IPS DF 6.9 (cell line): ENCODE measurements around the gene CCDC12.

Experiments
- DNase-seq: peaks from one replicate; pipeline ENCODE4 v3.0.0-alpha.2; 2013; ENCODE audit warnings: low read depth, low spot score
- H3K27ac ChIP-seq: one replicate; pipeline ENCODE4 v1.5.1; 2013; ENCODE audit warnings: low read length, control low read depth
- H3K27me3 ChIP-seq: 2 replicates; pipeline ENCODE4 v1.6.1; 2013; ENCODE audit warnings: mild to moderate bottlenecking, low read length; ENCODE audit not compliant: control insufficient read depth, insufficient read depth
- H3K36me3 ChIP-seq: 2 replicates; pipeline ENCODE4 v1.6.1; 2013; ENCODE audit warnings: low read length; ENCODE audit not compliant: control insufficient read depth, insufficient read depth
- H3K4me1 ChIP-seq: 2 replicates; pipeline ENCODE4 v1.6.1; 2013; ENCODE audit warnings: low read length; ENCODE audit not compliant: control insufficient read depth, insufficient read depth
- H3K4me3 ChIP-seq: 2 replicates; pipeline ENCODE4 v1.5.1; 2013; ENCODE audit warnings: mild to moderate bottlenecking, low read length
- H3K9me3 ChIP-seq: 2 replicates; pipeline ENCODE4 v1.6.1; 2013; ENCODE audit warnings: low read length, inconsistent platforms; ENCODE audit not compliant: control insufficient read depth, insufficient read depth
- WGBS: extraction: QIAGEN DNeasy Blood & Tissue Kit; methylation state at CpG from one replicate; pipeline ENCODE4 v1.1.7; 2013; ENCODE audit warnings: mixed read lengths, missing lambda C conversion rate; ENCODE audit not compliant: insufficient read length, insufficient coverage; 5-methylcytosine and 5-hydroxymethylcytosine counted together

CCDC12 gene

DNA sequence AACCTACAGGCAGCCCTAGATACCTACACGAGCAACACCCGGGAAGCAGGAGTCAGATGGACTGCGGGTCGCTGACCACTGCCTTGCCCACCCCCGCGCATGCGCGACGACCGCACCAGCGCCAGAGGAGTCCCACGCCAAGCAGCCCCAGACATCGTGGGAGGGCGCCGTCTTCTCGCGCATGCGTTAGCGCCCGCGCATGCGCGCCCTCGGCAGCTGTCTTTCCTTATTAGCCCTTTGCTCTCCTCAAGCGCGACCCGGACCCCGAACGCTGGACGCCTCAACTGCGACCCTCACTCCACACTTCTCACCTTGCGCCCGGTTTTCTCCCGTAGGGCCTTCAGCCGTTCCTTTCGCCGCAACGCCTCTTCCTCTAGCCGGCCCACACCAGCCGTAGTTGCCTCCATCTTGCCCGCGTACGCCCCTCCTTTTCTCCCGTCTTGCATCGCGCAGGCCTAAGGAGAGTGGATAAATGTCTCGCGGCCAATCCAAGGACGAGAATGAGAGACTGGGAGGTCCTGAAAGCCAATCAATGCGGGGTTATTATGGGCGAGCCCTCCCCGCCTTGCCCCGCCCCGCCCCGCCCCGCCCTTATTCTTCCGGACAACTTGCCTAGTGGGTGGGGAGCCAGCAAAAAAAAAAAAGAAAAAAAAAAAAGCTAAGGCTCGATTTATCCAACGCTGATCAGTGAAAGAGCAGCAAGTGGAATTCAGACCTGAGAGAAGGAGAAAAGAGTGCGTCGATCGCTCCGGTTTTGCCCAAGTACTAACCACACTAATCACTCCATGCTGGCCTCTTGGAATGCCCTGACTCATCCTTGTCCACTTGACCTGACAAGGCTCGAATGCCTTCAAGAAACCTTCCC lies at the start of gene CCDC12:
CCDC12 (minus strand) TSS at position 420 of the 865 bp plus-strand sequence; CDS start at position 407, 13 bp downstream.
- no peaks in the 10 kb centered on the region for H3K27me3 ChIP-seq
- no peak within 1 kb of the TSS for H3K27ac ChIP-seq
- H3K36me3 ChIP-seq = no peaks in the 10 kb centered on the region; the same call in 1 of the 2 replicates
- H3K4me3 ChIP-seq = peak within 1 kb of the TSS; percentile 77
- peak; percentile 93 for DNase-seq
- no CpG with 5 or more reads among the region's 64 CpGs for WGBS
- H3K4me1 ChIP-seq = peaks cover 2% of the 10 kb centered on the region
- no peaks in the 10 kb centered on the region for H3K9me3 ChIP-seq

GRCh38 chr3:47024932-47025331 lies 48.4 kb upstream of the CCDC12 start:
- H3K27me3 ChIP-seq = no peaks in the 10 kb centered on the region
- no peaks in the 10 kb centered on the region for H3K9me3 ChIP-seq
- no peak overlapping the region for H3K27ac ChIP-seq
- H3K36me3 ChIP-seq = no peaks in the 10 kb centered on the region
- DNase-seq = no peak
- H3K4me1 ChIP-seq = no peaks in the 10 kb centered on the region
- no peak overlapping the region for H3K4me3 ChIP-seq

DNA sequence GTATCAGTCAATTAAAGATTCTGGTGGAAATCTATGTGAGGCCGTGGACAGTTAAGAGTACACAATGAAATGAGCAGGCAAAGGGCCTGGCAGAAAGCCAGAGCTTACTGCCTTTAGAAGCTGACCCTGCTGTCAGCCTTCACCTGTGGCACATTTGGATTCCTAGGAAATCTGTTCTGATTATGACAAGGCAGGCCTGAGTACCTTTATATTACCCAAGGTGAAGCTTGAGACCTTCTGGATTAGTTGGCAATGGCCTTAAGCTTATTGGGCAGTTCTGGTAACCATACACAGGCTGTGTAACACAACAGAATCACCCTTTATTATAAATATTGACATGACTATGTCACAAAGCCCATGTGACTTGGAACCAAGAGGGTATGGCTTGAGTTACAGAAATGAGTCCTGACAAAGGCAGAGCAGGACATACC lies 46.1 kb upstream of the CCDC12 start:
- no peaks in the 10 kb centered on the region for H3K4me1 ChIP-seq
- no peaks in the 10 kb centered on the region for H3K9me3 ChIP-seq
- no peak overlapping the region for H3K4me3 ChIP-seq
- H3K36me3 ChIP-seq = peaks cover 4% of the 10 kb centered on the region; the same call in 1 of the 2 replicates
- DNase-seq = no peak
- no peaks in the 10 kb centered on the region for H3K27me3 ChIP-seq
- H3K27ac ChIP-seq = no peak overlapping the region
- WGBS = no CpG with 5 or more reads among the region's 1 CpG

- H3K36me3 ChIP-seq = peaks cover 4% of the 10 kb centered on the region; the same call in 1 of the 2 replicates
- no peak overlapping the region for H3K27ac ChIP-seq
- H3K27me3 ChIP-seq = no peaks in the 10 kb centered on the region
- no CpG with 5 or more reads among the region's 4 CpGs for WGBS
- H3K9me3 ChIP-seq = no peaks in the 10 kb centered on the region
- DNase-seq = no peak
- no peaks in the 10 kb centered on the region for H3K4me1 ChIP-seq
- H3K4me3 ChIP-seq = no peak overlapping the region
These were observed 43.8 kb upstream of the CCDC12 start for GRCh38 chr3:47020311-47020710.

- no CpG with 5 or more reads among the region's 1 CpG for WGBS
- no peaks in the 10 kb centered on the region for H3K27me3 ChIP-seq
- no peaks in the 10 kb centered on the region for H3K4me1 ChIP-seq
- no peak overlapping the region for H3K27ac ChIP-seq
- DNase-seq = no peak
- no peak overlapping the region for H3K4me3 ChIP-seq
- peaks cover 4% of the 10 kb centered on the region; the same call in 1 of the 2 replicates for H3K36me3 ChIP-seq
- H3K9me3 ChIP-seq = no peaks in the 10 kb centered on the region
These were observed 42.7 kb upstream of the CCDC12 start for GRCh38 chr3:47019201-47019600.

- peaks cover 4% of the 10 kb centered on the region; the same call in 1 of the 2 replicates for H3K36me3 ChIP-seq
- no peak overlapping the region for H3K4me3 ChIP-seq
- no peaks in the 10 kb centered on the region for H3K27me3 ChIP-seq
- DNase-seq = no peak
- H3K4me1 ChIP-seq = no peaks in the 10 kb centered on the region
- no peak overlapping the region for H3K27ac ChIP-seq
- H3K9me3 ChIP-seq = no peaks in the 10 kb centered on the region
These were observed 41.7 kb upstream of the CCDC12 start for GRCh38 chr3:47018269-47018611.

DNA sequence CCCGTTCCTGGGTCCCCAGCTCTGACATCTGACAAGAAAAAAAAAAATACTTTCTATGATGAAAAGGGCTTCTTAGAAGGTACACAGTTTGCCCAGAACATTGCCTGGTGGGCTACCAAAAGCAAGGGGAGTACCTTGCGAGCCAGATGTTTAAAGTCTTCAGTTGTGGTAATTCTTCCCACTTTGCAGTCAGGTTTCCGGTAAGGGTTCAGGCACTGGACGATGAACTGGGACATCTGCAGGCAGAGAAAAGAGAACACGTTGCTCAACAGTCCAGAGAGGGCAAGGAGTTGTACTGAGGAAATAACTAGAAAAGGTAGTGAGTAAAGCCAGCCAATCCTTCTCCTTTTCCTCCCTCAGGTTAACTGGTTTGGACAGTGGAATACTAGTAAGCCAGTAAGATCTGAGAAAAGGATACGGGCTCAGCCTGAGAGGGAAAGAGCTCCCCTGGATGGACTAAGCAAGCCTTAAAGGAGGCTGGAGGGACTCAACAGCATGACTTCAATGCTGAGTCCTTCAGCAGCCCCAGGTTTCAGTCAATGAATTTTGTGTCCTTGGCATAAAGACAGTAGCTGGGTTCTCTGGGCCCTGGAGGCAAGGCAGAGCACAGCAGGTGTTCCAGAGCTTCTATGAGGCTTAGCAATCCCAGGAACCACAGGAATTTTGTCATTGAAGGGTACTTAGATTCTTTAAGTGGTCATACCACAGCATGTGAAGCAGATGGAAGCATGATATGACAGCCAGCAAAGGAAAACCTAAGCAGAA lies 41.1 kb upstream of the CCDC12 start:
- peaks cover 4% of the 10 kb centered on the region; the same call in 1 of the 2 replicates for H3K36me3 ChIP-seq
- WGBS = no CpG with 5 or more reads among the region's 6 CpGs
- no peaks in the 10 kb centered on the region for H3K4me1 ChIP-seq
- H3K9me3 ChIP-seq = no peaks in the 10 kb centered on the region
- H3K27ac ChIP-seq = no peak overlapping the region
- H3K27me3 ChIP-seq = no peaks in the 10 kb centered on the region
- no peak for DNase-seq
- H3K4me3 ChIP-seq = no peak overlapping the region

GRCh38 chr3:47016934-47017435 lies 40.4 kb upstream of the CCDC12 start:
- no peak overlapping the region for H3K4me3 ChIP-seq
- no peak overlapping the region for H3K27ac ChIP-seq
- no peaks in the 10 kb centered on the region for H3K9me3 ChIP-seq
- no peaks in the 10 kb centered on the region for H3K4me1 ChIP-seq
- peaks cover 4% of the 10 kb centered on the region; the same call in 1 of the 2 replicates for H3K36me3 ChIP-seq
- DNase-seq = no peak
- no CpG with 5 or more reads among the region's 1 CpG for WGBS
- no peaks in the 10 kb centered on the region for H3K27me3 ChIP-seq

DNA sequence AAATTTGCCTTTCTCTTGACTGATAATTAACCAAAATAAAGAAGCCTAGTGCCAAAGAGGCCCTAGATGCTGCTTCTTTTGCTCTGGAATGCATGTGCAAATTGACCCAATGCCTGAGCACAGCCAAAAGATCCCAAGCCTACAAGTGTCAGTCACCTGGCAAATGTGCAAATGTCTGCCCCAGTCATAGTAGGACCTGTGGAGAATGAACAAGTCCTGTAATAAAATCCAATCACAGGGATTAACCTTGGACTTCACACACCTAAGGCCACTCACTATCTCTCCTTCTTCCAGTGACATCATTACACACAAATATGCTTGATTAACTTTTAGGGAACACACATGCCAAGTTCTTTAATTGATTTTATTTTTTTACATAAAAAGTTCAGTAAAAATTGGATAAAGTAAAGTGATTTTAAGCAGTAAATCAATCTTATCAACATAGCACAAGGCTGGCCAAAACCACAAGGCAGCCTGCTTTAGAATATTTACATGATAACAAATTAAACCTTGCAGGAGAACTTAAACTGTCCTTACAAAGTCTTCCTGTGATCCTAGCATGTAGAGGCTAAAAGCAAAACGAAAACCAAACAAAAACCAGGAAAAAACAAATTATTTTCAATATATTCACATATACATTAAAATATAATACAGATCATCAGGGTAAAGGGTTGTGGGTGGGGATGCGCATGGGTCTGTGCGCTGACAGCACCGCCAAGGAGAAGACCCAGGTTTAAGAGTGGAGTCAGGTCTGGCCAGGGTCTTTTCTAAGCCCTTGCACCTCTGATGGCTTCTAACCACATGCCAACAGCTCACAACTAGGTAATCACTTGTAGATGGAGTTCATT lies 39.8 kb upstream of the CCDC12 start:
- Histone ChIP-seq H3K27ac (no peak overlapping the region), H3K27me3 (no peaks in the 10 kb centered on the region), H3K4me1 (no peaks in the 10 kb centered on the region), H3K4me3 (no peak overlapping the region), H3K36me3 (peaks cover 4% of the 10 kb centered on the region; the same call in 1 of the 2 replicates), H3K9me3 (no peaks in the 10 kb centered on the region)
- whole genome bisulfite sequencing = no CpG with 5 or more reads among the region's 4 CpGs
- DNase-seq = no peak

DNA sequence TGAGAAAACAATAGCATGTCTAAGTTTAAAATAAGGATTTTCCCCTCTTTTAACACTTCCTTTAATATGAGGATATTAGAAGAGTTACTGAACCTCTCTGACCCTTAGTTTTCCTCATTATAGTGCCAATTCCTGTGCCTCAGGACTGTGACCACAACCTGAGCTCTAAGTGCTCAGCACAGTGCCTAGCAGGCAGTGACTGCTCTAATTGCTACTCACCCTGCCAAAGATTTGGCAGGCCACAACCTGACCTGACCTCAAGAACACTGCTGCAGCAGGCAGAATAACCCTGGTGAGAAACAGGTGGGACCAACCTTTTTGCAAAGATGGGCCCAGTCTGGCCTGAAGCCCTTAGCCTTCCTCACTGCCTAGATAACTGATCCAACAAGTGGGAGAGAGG lies 38.6 kb upstream of the CCDC12 start:
- Histone ChIP-seq H3K27ac (no peak overlapping the region), H3K4me3 (no peak overlapping the region), H3K27me3 (no peaks in the 10 kb centered on the region), H3K4me1 (peaks cover 3% of the 10 kb centered on the region; the same call in 1 of the 2 replicates), H3K9me3 (no peaks in the 10 kb centered on the region), H3K36me3 (peaks cover 4% of the 10 kb centered on the region; the same call in 1 of the 2 replicates)
- DNase-seq = no peak
